HEK293T (cell line): Measurements from ENCODE around the gene TMEM132D.

ENCODE experiments used
- ARNT ChIP-seq: fragments of 450-650 bp; IDR thresholded peaks from 2 replicates; pipeline ENCODE4 v1.6.1; 2017; ENCODE audit warnings: mild to moderate bottlenecking
- BHLHE40 ChIP-seq: fragments of 450-650 bp; IDR thresholded peaks from 2 replicates; pipeline ENCODE4 v1.6.1; 2016; ENCODE audit warnings: mild to moderate bottlenecking, moderate library complexity, borderline replicate concordance
- FOXK2 ChIP-seq: fragments of 450-650 bp; IDR thresholded peaks from 2 replicates; pipeline ENCODE4 v1.6.1; 2016; ENCODE audit warnings: mild to moderate bottlenecking
- FOXM1 ChIP-seq: fragments of 450-650 bp; IDR thresholded peaks from 2 replicates; pipeline ENCODE4 v1.6.1; 2017; ENCODE audit warnings: mild to moderate bottlenecking, borderline replicate concordance
- HDGF ChIP-seq: fragments of 450-650 bp; IDR thresholded peaks from 2 replicates; pipeline ENCODE4 v1.6.1; 2017; ENCODE audit warnings: antibody characterized with exemption, borderline replicate concordance
- L3MBTL2 ChIP-seq: fragments of 450-650 bp; conservative IDR thresholded peaks from 2 replicates; pipeline ENCODE4 v1.6.1; 2016; ENCODE audit warnings: mild to moderate bottlenecking
- NFRKB ChIP-seq: fragments of 450-650 bp; IDR thresholded peaks from 2 replicates; pipeline ENCODE4 v1.6.1; 2016; ENCODE audit warnings: mild to moderate bottlenecking, moderate library complexity
- SP1 ChIP-seq: fragments of 450-650 bp; IDR thresholded peaks from 2 replicates; pipeline ENCODE4 v1.6.1; 2017
- SUZ12 ChIP-seq: fragments of 450-650 bp; IDR thresholded peaks from 2 replicates; pipeline ENCODE4 v1.6.1; 2016; ENCODE audit warnings: mild to moderate bottlenecking
- ZNF384 ChIP-seq: fragments of 450-650 bp; IDR thresholded peaks from 2 replicates; pipeline ENCODE4 v1.6.1; 2016

DNA sequence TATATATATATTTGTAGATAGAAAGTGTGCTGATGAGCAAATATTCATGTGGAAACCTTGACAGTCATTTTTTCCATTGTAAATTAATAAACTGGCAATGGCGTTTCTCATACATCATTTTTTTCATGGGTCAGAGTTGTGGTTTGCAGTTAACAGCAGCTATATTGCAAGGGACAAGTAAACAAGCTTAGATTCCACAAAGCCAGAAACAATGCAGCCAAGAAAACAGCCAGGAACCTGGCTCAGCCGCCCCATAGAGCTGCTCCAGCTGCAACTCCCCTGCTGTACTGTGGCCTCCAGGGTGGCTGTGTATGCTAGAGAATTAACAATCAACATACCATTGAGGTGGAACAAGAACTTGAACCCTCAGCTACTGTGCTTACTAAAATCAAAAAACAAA is 298.2 kb downstream of the TMEM132D start:
- TF ChIP-seq SUZ12 = no peak
- no peak for TF ChIP-seq FOXM1
- TF ChIP-seq NFRKB = no peak
- TF ChIP-seq SP1 = no peak
- no peak for TF ChIP-seq ARNT
- TF ChIP-seq FOXK2 = no peak
- no peak for TF ChIP-seq HDGF
- no peak for TF ChIP-seq L3MBTL2
- TF ChIP-seq BHLHE40 = no peak
- no peak for TF ChIP-seq ZNF384
